ENCODE measurements around the gene TMIGD1.

TMIGD1 gene

GRCh38 chr17:30332057-30332542 lies 1.8 kb downstream of the TMIGD1 start:
- peak; percentile 69 for DNase-seq (ENCODE audit: low read depth)

GRCh38 chr17:30326809-30327208 lies 7.0 kb downstream of the TMIGD1 start:
- no peak for DNase-seq (ENCODE audit: low read depth)

- DNase-seq (ENCODE audit: low read depth): no peak
Measured at GRCh38 chr17:30324723-30325122, 9.1 kb downstream of the TMIGD1 start.

GRCh38 chr17:30323895-30324319 lies 9.9 kb downstream of the TMIGD1 start:
- peak; percentile 51 for DNase-seq (ENCODE audit: low read depth)

- DNase-seq (ENCODE audit: low read depth): no peak
Measured at GRCh38 chr17:30323262-30323894, 10.5 kb downstream of the TMIGD1 start.

- DNase-seq (ENCODE audit: low read depth): no peak
Measured at GRCh38 chr17:30321314-30321713, 12.5 kb downstream of the TMIGD1 start.

- no peak for DNase-seq (ENCODE audit: low read depth)
Measured at GRCh38 chr17:30318155-30318554, 15.7 kb downstream of the TMIGD1 start.

GRCh38 chr17:30316736-30317135 lies 17.1 kb downstream of the TMIGD1 start:
- DNase-seq (ENCODE audit: low read depth): no peak

- peak; percentile 22 for DNase-seq (ENCODE audit: low read depth)
Measured at GRCh38 chr17:30315106-30315505, 18.8 kb downstream of the TMIGD1 start.

- no peak for DNase-seq (ENCODE audit: low read depth)
Measured at GRCh38 chr17:30314474-30314873, 19.4 kb downstream of the TMIGD1 start.

GRCh38 chr17:30312226-30312625 lies 21.6 kb downstream of the TMIGD1 start:
- no peak for DNase-seq (ENCODE audit: low read depth)

- no peak for DNase-seq (ENCODE audit: low read depth)
Measured at GRCh38 chr17:30310562-30310961, 23.3 kb downstream of the TMIGD1 start.

- no peak for DNase-seq (ENCODE audit: low read depth)
Measured at GRCh38 chr17:30309591-30309990, 24.3 kb downstream of the TMIGD1 start.

- DNase-seq (ENCODE audit: low read depth): no peak
Measured at GRCh38 chr17:30308406-30308805, 25.5 kb downstream of the TMIGD1 start.

GRCh38 chr17:30304778-30305177 lies 29.1 kb downstream of the TMIGD1 start:
- peak; percentile 50 for DNase-seq (ENCODE audit: low read depth)

GRCh38 chr17:30302241-30302640 lies 31.6 kb downstream of the TMIGD1 start:
- DNase-seq (ENCODE audit: low read depth): no peak

- DNase-seq (ENCODE audit: low read depth): no peak
Measured at GRCh38 chr17:30300818-30301217, 33.0 kb downstream of the TMIGD1 start.

- peak; percentile 4 for DNase-seq (ENCODE audit: low read depth)
Measured at GRCh38 chr17:30299000-30299399, 34.9 kb downstream of the TMIGD1 start.

- no peak for DNase-seq (ENCODE audit: low read depth)
Measured at GRCh38 chr17:30297715-30298114, 36.1 kb downstream of the TMIGD1 start.

GRCh38 chr17:30296499-30297080 lies 37.3 kb downstream of the TMIGD1 start:
- no peak for DNase-seq (ENCODE audit: low read depth)

GRCh38 chr17:30292286-30292858 lies 41.5 kb downstream of the TMIGD1 start:
- DNase-seq (ENCODE audit: low read depth): peak; percentile 40

GRCh38 chr17:30291543-30292285 lies 42.1 kb downstream of the TMIGD1 start, which contains the start of gene BLMH:
TSS of gene BLMH (minus strand) at chr17:30291944. CDS start at chr17:30291819, 125 bp downstream.
- peak; percentile 75 for DNase-seq (ENCODE audit: low read depth)
